ENCODE results near the gene DIP2A.

DNA sequence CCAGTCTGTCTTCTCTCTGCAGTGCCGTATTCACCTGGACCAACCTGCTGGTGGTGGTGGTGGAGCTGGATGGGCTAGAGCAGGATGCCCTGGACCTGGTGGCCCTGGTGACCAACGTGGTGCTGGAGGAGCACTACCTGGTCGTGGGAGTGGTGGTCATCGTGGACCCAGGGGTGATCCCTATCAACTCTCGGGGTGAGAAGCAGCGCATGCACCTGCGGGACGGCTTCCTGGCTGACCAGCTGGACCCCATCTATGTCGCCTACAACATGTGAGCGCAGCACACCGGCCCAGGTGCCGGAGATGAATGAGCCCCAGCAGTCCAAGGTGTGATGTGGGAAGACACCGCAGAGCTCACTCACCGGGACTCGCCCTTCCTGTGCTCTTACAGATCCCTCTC is 108.7 kb downstream of the DIP2A start:
- TF ChIP-seq, protein P1, sequence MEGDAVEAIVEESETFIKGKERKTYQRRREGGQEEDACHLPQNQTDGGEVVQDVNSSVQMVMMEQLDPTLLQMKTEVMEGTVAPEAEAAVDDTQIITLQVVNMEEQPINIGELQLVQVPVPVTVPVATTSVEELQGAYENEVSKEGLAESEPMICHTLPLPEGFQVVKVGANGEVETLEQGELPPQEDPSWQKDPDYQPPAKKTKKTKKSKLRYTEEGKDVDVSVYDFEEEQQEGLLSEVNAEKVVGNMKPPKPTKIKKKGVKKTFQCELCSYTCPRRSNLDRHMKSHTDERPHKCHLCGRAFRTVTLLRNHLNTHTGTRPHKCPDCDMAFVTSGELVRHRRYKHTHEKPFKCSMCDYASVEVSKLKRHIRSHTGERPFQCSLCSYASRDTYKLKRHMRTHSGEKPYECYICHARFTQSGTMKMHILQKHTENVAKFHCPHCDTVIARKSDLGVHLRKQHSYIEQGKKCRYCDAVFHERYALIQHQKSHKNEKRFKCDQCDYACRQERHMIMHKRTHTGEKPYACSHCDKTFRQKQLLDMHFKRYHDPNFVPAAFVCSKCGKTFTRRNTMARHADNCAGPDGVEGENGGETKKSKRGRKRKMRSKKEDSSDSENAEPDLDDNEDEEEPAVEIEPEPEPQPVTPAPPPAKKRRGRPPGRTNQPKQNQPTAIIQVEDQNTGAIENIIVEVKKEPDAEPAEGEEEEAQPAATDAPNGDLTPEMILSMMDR (IDR thresholded peaks at IDR 0.05), result no peak
- TF ChIP-seq POLR2A (IDR thresholded peaks at IDR 0.05), result no peak
